A673 (cell line): Measurements from ENCODE around the gene PAEP. TPM values are rescaled to one million over a fixed set of nuclear protein-coding genes. Genes with fewer than 3 reads are reported as not detected.
A peak's percentile ranks its signal among the peaks of the same experiment; 100 is the strongest.
"Not testable (repeated sequence)": the region's sequence is repeated elsewhere in the genome, so short reads cannot be mapped to it uniquely, and the experiment has no call there.

Experiments used
- BruUV-seq: library from RNA; stranded (reverse); fragments of 400-500 nt; replicated peaks from 2 replicates; lab custom pipeline; 2021; lab: Mats Ljungman, UMichigan
- CTCF ChIA-PET: fragments of 300-600 bp; sonication (Branson Sonifier 250); formaldehyde crosslinking; loops from one replicate; lab custom pipeline; 2022; ENCODE audit warnings: antibody characterized with exemption; lab: Charles Lee
- POLR2A ChIA-PET: fragments of 300-600 bp; sonication (Branson Sonifier 250); formaldehyde crosslinking; loops from one replicate; lab custom pipeline; 2022; ENCODE audit warnings: antibody characterized with exemption; ENCODE audit not compliant: low non-redundant PET; lab: Charles Lee
- DNase-seq: peaks from one replicate; pipeline ENCODE4 v3.0.0-alpha.2; 2015; ENCODE audit warnings: low spot score
- H3K27ac ChIP-seq: fragments of 200-600 bp; sonication (generic); 2 replicates; pipeline ENCODE4 v1.5.1; 2016; ENCODE audit warnings: mixed run types, low read depth, mild to moderate bottlenecking, mixed read lengths, antibody characterized with exemption, low read length; ENCODE audit not compliant: poor library complexity, severe bottlenecking
- H3K27me3 ChIP-seq: fragments of 200-600 bp; sonication (generic); replicated peaks from 2 replicates; pipeline ENCODE4 v1.6.1; 2017; ENCODE audit warnings: mixed run types, low read depth, mild to moderate bottlenecking, mixed read lengths, antibody characterized with exemption, low read length; ENCODE audit not compliant: insufficient read depth, poor library complexity
- H3K36me3 ChIP-seq: fragments of 200-600 bp; sonication (generic); 2 replicates; pipeline ENCODE4 v1.6.1; 2016; ENCODE audit warnings: mixed run types, mild to moderate bottlenecking, mixed read lengths, antibody characterized with exemption, low read length; ENCODE audit not compliant: insufficient read depth, poor library complexity, severe bottlenecking
- H3K4me1 ChIP-seq: fragments of 200-600 bp; sonication (generic); 2 replicates; pipeline ENCODE4 v1.6.1; 2017; ENCODE audit warnings: mixed run types, mild to moderate bottlenecking, mixed read lengths, antibody characterized with exemption, low read length; ENCODE audit not compliant: insufficient read depth, poor library complexity, severe bottlenecking
- H3K4me3 ChIP-seq: fragments of 200-600 bp; sonication (generic); 2 replicates; pipeline ENCODE4 v1.5.1; 2016; ENCODE audit warnings: low read depth, mixed run types, mild to moderate bottlenecking, mixed read lengths, low read length; ENCODE audit not compliant: poor library complexity, severe bottlenecking
- H3K9me3 ChIP-seq: fragments of 200-600 bp; sonication (generic); 2 replicates; pipeline ENCODE4 v1.6.1; 2016; ENCODE audit warnings: mixed run types, low read depth, mild to moderate bottlenecking, mixed read lengths, antibody characterized with exemption, low read length; ENCODE audit not compliant: poor library complexity, severe bottlenecking
- CTCF ChIP-seq: fragments of 300-800, 200-600 bp; sonication (generic); conservative IDR thresholded peaks from 2 replicates; pipeline ENCODE4 v1.5.1; 2017; ENCODE audit warnings: low read depth, mild to moderate bottlenecking, antibody characterized with exemption, low read length, moderate library complexity, mixed read lengths
- EZH2 ChIP-seq: fragments of 200-600 bp; sonication (generic); IDR thresholded peaks from 2 replicates; pipeline ENCODE4 v1.6.1; 2017; ENCODE audit warnings: borderline replicate concordance, low read depth, mild to moderate bottlenecking, mixed read lengths, antibody characterized with exemption, low read length; ENCODE audit not compliant: poor library complexity, severe bottlenecking
- intact Hi-C: fragments of 100-400 bp; cut with micrococcal nuclease; formaldehyde crosslinking; loops from one replicate; pipeline ENCODE4 v1.10.0; 2022; ENCODE audit not compliant: unreplicated experiment
- total RNA-seq: library from RNA; stranded (reverse); gene quantifications from 2 replicates; pipeline ENCODE4 v1.2.3, GENCODE V29; 2021

Gene PAEP
- total RNA-seq, 1 experiment from 2014 or later: not detected

- Histone ChIP-seq H3K27me3 (peaks cover 6% of the 10 kb centered on the region), H3K4me1 (no peaks in the 10 kb centered on the region), H3K4me3 (no peak overlapping the region), H3K36me3 (no peaks in the 10 kb centered on the region), H3K9me3 (no peaks in the 10 kb centered on the region), H3K27ac (no peak overlapping the region)
- TF ChIP-seq EZH2: no peak
- no peak for TF ChIP-seq CTCF
- DNase-seq: no peak
- BruUV-seq: no TSS peak
- ChIA-PET CTCF (no interaction called here), POLR2A (no interaction called here)
- intact Hi-C loops: no loop called here
These were observed 30.5 kb upstream of the PAEP start for GRCh38 chr9:135531096-135531495.

- Histone ChIP-seq H3K9me3 (no peaks in the 10 kb centered on the region), H3K27me3 (peaks cover 11% of the 10 kb centered on the region), H3K4me1 (no peaks in the 10 kb centered on the region), H3K4me3 (no peak overlapping the region), H3K27ac (no peak overlapping the region), H3K36me3 (no peaks in the 10 kb centered on the region)
- no TSS peak for BruUV-seq
- CTCF ChIA-PET: no interaction called here
- peak; percentile 18 for DNase-seq
- POLR2A ChIA-PET: no interaction called here
- intact Hi-C loops: no loop called here
- TF ChIP-seq CTCF: no peak
These were observed 28.4 kb upstream of the PAEP start for GRCh38 chr9:135533113-135533512.

GRCh38 chr9:135533674-135534073, 27.9 kb upstream of the PAEP start:
- H3K4me1 ChIP-seq: no peaks in the 10 kb centered on the region
- no peak overlapping the region for H3K4me3 ChIP-seq
- H3K27me3 ChIP-seq: peaks cover 17% of the 10 kb centered on the region
- no peak for DNase-seq
- BruUV-seq: no TSS peak
- TF ChIP-seq EZH2 (no peak), CTCF (no peak)
- H3K36me3 ChIP-seq: no peaks in the 10 kb centered on the region
- intact Hi-C loops: no loop called here
- H3K9me3 ChIP-seq: no peaks in the 10 kb centered on the region
- ChIA-PET POLR2A (no interaction called here), CTCF (no interaction called here)
- no peak overlapping the region for H3K27ac ChIP-seq

- DNase-seq, H3K36me3 ChIP-seq, POLR2A ChIA-PET, BruUV-seq, H3K27ac ChIP-seq, H3K4me3 ChIP-seq, intact Hi-C loops, H3K4me1 ChIP-seq, CTCF ChIA-PET, H3K9me3 ChIP-seq: not testable (repeated sequence)
- peaks cover 21% of the 10 kb centered on the region for H3K27me3 ChIP-seq
These were observed 27.3 kb upstream of the PAEP start for GRCh38 chr9:135534192-135534711.

GRCh38 chr9:135534826-135535225, 26.7 kb upstream of the PAEP start:
- CTCF ChIA-PET, DNase-seq, H3K27ac ChIP-seq, POLR2A ChIA-PET, intact Hi-C loops, H3K36me3 ChIP-seq, H3K4me1 ChIP-seq, H3K9me3 ChIP-seq, BruUV-seq, H3K4me3 ChIP-seq: not testable (repeated sequence)
- peaks cover 23% of the 10 kb centered on the region for H3K27me3 ChIP-seq
